Stimulated activated CD8-positive, alpha-beta memory T cell treated with anti-CD3 and anti-CD28 coated beads, Interleukin-7, amount 100 ng/mL, for 24 hours (primary cell): Measurements from ENCODE around the gene TADA2A.
"Not testable (repeated sequence)": the region's sequence is repeated elsewhere in the genome, so short reads cannot be mapped to it uniquely, and the experiment has no call there.

ENCODE experiments used
- DNase-seq: peaks from one replicate; pipeline ENCODE4 v3.0.0-alpha.2; 2020; ENCODE audit warnings: low read depth

Gene TADA2A

DNA sequence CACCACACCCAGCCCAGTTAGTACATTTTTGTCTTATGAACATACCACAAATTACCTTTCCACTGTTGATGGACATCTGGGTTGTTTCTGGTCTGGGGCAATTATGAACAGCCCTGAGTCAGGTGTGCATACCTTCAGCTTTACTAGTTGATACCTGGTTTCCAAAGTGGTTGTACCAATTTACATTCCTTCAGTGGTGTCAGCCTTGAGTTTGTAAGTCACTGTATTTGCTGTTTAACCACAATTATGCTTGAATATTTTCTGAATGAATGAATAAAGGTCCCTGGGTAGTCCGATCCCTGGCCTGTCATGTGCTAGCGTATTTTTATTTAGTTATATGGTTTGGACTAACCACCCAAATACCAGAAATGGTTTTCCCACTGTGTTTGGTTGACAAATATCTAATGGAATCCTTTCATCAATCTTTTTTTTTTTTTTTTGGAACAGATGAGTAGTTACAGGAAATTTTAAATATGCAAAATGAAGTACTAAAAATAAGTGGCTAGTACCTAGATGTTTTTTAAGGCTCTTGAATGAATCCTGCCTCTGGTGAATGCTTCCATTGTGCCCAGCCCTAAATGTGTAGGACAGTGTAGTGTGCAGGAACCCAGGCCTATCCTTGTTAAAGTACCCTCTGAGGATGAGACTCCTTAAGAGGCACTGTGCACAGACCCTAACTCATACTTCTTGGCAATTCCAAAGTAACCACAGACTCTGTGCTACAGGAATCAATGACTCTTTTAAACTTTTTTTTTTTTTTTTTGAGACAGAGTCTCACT is 86.8 kb downstream of the TADA2A start:
- no peak for DNase-seq

DNA sequence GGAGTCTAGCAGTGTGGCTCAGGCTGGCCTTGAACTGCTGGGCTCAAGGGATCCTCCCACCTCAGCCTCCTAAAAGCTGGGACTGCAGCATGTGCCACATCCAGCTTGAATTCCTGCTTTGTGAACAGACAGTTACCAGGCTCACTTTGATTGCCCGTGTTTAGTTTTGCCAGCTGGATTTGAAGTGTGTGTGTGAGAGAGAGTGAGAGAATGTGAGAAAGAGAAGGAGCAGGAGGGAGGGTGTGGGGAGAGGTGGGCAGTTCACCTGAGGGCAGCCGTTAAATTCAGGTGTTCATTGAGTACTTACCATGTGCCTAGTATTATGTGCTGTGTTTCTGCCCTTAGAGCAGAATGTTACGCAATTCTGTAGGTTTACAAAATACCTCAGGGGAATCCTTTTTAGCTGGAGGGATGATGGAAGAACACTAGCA is 87.7 kb downstream of the TADA2A start:
- no peak for DNase-seq

DNA sequence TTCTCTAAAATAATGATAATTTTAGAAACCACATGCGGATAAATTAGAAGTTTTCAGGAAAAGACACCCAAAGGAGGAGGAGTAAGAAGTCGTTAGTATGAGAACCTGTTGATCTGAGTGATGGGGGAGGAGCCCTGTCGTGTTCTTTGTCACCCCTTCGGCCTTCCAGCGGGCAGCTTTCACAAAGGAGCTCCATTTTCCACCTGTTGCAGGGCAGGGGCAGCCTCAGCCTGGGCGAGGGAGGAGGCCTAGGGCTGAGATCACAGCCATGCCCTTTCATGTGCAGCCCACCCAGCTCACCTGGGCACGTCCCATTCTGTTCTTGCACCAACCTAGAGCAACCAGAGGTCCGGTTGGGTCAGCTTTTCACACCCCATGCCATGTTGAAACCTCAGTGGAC is 88.3 kb downstream of the TADA2A start:
- no peak for DNase-seq

DNA sequence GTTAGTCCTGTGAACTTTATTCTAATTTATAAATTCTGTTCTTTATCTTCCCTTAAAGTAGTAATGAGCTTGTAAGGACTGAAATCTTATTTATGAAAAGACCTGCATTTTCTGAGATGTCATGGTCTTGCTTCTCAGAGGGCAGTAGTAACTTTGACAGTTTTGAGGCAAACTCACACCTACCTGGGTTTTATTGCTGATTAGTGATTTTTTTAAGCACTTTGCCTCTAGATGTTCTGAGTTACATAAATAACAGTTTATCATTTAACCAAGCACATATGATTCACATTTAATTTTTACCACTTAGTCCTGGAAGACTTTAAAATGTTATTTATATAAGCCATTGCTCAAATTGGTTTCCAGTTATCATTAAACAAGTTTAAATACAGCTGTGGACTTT is 93.7 kb downstream of the TADA2A start:
- no peak for DNase-seq

DNA sequence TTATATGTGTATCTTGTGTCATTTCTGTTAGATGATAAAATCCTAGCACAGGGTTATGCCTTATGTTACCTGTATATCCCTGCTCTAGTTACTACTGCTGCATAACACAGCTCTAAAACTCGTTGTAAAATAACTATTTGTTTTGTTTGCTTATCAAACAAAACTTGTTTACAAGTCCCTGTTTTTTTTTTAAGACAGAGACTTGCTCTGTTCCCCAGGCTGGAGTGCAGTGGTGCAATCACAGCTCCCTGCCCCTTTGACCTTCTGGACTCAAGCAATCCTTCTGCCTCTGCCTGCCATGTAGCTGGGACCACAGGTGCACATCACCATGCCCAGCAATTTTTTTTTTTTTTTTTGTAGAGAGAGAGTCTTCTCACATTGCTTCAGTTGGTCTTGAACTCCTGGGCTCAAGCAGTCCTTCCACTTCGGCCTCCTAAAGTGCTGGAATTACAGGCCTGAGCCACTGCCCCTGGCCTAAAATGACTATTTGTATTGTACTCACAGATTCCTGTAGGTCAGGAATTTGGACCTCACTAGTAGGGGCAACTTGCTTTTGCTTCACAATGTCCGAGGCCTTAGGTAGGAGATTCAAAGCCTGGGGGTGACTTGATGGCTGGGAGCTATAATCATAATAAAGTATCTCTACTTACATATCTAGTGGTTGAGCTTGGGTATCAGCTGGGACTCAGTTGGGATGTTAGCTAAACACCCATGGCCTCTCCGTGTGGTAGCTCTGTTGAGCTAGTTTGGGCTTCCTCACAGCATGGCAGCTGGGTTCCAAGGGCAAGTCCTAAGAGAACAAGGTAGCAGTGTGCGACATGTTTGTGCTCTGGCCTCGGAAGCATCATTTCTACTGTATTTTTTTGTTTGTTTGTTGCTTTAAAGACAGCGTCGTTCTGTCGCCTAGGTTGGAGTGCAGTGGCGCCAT is 95.6 kb downstream of the TADA2A start:
- no peak for DNase-seq

DNA sequence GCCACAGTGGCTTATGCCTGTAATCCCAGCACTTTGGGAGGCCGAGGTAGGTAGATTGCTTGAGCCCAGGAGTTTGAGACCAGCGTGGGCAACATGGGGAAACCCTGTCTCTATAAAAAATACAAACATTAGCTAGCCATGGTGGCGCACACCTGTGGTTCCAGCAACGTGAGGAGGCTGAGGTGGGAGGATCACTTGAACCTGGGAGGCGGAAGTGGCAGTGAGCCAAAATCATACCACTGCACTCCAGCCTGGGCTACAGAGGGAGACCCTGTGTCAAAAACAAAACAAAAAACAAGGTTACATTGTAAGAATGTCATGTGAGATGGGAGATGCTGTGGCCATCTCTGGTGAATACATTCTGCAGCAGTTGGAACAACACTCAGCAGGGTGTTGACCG is 96.5 kb downstream of the TADA2A start:
- DNase-seq = no peak

DNA sequence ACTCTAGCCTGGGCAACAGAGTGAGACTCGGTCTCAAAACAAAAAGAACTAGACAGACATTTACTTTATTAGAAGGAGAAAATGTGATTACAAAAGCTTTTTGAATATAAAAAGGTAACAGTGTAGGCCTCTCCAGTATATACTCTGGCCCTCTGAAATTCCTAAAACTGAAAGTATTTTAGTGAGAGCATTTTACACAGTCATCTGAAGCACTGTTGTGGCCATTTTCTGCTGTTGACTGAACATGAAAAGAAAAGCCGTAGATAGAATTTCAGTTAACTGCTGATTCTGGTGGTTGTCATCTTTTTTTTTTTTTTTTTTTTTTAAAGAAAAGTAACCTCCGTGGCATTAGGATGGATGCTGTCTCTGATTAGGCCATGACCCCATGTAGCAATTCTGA is 98.6 kb downstream of the TADA2A start:
- DNase-seq = no peak

DNA sequence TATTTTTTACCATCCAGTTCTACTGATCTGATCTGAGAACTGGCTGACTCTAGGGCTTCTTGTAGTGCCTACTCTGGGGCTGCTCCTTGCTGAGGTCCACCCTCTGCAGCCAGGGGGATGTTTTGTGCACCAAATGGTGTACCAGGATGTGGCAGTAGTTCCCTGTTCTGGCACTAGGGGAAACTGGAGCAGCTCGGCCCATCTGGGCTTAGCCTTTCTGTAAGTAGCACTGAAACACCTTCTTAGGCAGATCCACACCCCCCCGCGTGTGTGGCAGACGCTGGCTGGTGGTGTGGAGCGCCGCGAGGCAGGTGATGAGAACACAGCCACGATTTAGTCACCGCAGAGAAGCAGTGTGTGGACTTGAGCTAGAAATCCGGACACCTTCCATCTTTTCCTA is 100.0 kb downstream of the TADA2A start:
- no peak for DNase-seq

DNA sequence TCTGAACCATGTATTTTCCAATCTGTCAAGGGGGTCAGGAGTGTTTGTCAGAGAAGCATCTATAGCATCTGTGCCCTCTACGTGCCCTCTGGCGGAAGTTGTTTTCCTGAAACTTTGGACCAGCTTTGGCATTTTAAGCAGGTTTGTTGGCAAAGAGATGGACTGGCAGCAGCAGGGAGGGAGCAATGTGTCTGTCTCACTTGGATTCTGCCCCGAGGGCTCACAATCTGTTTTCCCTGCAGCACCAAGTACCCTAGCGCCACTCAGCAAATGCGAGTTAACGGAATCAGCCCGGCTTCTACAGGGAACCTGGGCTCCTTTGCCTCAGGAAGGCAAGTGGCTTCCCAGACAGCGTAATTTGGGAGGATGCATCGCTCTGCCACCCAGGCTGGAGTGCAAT is 100.4 kb downstream of the TADA2A start:
- no peak for DNase-seq

DNA sequence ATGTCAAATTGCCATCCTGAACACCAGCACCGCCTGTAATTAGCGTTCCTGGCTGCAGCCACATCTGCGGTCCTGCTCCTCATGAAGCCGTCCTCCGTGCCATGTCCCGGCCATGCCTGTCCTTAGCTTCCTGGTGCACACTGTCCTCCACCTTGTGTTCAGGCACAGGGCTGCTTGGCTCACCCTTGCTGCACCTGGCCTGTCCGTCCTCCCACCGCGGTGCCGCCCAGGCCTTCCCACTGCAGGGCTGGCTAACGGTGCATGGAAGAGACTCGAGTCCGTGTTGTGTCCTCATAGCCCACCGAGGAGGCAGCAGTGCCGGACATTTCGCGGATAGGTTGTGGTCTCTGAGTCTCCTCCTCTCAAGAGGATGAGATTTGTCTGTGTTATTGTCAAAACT is 103.4 kb downstream of the TADA2A start:
- DNase-seq = no peak

DNA sequence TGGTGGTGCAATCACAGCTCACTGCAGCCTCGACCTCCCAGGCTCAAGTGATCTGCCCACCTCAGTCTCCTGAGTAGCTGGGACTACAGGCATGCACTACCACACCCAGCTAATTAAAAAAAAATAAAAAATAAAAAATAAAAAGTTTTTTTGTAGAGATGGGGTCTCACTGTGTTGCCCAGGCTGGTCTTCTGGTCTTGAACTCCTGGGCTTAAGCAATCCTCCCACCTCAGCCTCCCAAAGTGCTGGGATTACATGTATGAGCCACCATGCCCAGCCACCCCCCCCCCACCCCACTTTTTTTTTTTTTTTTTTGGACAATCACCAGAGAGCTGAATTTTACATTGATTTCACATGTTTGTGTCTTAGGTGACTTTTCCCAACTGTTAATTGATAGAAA is 105.0 kb downstream of the TADA2A start:
- not testable (repeated sequence) for DNase-seq

DNA sequence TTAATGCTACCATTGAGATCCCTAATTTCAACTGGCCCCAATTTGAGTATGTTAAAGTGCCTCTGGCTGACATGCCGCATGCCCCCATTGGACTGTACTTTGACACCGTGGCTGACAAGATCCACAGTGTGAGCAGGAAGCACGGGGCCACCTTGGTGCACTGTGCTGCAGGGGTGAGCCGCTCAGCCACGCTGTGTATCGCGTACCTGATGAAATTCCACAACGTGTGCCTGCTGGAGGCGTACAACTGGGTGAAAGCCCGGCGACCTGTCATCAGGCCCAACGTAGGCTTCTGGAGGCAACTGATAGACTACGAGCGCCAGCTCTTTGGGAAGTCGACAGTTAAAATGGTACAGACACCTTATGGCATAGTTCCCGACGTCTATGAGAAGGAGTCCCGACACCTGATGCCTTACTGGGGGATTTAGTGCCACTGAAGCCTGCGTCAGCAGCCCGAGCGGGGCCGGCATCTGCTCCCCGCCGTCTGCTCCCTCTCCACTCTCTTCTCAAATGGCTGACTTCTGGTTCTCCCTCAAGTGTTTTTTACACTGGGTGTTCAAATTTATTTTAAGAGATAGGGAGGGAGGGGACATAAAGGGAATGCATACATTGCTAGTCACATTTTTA is 105.9 kb downstream of the TADA2A start:
- no peak for DNase-seq

DNA sequence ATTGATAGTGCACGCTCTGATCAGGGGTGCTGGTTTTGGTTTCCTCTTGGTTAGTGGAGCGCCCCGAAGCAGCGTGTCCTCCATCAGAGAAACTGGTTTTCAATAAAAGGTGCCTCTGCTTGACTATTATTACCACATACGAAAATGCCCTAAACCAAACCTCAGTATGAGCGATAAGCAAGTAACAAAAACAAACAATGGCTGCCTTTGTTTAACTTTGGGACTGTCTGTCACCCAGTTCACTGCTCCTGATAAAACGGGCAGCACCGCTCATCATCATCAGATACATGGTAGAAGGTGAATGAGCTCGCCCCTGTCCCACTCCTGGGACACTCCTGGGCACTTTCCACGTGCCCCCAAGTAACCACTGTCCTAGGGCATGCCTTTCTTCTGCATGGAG is 107.0 kb downstream of the TADA2A start:
- no peak for DNase-seq

DNA sequence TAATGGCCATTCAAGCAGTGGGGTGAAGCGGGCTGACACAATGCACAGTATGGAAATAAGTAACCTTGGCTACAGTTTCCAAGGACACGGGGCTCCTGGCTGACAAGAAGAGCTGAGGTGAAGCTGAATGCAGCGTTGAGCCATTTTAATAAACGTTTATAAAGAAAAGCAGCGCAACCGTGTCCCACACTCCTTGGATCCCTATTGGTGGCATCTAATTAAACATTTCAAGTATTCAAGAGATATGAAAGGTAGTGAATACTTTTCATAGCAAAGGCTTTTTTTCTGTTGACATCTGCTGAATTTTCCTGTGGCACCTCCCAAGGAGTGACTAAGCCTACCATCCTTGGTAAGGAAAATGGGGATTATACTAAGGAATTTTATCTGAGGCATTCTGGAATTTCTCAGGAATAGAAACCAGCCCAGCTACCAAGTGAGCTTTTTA is 109.5 kb downstream of the TADA2A start:
- no peak for DNase-seq

DNA sequence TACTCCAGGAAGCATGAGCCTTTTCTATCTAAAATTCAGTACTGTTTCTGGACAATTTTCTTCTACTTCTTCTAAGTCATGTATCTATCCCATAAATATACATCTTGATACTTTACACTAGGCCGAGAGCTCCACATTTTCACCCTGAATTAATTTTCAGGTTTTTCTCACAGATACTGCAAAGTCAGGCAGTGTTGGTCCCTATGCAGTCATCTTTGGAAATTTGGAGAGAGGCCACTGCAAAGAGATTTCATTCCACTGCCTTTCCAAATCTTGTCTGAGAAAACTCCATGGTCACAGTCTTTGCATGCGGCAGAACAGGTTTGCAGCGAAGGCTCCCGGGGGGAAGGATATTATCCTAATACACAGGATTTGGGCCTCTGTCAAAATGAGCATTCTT is 111.2 kb downstream of the TADA2A start:
- no peak for DNase-seq

DNA sequence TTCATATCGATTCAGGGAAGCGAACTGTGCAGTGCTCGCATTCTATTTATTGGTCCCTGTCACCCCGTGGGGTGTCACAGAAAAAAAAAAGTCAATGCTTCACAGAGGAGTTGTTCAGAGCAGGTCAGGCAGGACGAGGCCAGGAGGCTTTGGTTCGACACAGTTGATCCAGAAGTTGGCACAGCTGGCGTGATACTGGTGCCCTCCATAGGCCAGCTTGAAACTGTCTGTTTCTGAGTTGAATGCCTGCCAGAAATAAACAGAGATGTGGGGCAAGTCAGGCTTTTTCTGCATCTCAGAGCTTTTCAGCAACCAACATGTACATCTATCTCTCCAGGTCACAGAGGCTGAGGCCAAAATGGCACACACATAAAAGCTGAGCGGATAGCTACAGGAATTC is 112.1 kb downstream of the TADA2A start:
- DNase-seq = no peak

DNA sequence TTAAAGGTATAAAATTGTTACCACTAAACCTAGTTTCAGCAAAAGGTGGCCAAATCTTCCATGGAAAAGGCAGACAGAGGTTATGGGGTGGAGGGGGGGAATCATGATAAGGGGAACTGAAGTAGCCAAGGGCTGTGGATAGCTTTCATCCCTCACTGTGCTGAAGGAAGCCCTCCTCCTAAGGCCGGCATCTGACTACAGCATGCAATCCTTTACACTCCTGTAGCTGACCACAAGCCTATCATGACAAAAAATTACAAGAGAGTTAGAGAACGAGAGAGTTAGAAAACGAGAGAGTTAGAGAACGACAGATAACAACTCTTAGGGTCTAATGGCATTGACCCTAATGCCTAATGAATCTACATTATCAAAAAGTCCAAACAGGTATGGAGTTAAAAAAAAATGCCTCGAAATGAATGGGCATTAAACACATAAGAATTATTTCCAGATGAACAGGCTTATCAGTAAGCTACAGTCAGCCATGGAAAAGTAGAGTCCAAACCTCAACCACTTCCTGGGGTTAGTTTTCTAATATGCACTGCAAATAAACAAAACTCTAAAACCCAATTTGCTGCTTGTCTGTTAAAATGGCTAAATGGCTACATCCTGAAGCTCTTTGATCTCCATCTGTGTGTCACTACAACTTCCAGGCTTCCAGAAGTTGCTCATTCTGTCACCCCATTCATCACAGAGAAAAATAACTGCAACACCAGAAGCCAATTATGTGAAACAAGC is 112.7 kb downstream of the TADA2A start:
- DNase-seq = no peak

DNA sequence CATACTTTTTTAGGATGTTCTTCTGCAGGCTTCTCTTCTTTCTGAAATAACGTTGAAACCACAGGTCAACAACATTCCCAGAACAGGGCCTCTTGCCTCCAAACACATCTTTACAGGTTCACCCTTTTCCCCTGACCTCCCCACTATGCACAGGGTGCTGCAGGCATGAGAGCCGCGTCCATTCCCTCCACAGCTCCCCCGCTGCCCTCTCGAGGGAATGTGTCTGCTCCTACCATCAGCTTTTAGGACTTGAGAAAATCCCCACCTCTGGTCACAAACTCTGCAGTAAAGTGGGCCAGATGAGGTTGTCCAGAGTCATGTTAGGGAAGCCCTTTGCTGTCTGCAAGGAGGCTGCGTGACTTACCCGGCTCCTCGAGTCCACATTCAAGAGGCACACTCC is 113.5 kb downstream of the TADA2A start:
- DNase-seq = no peak

DNA sequence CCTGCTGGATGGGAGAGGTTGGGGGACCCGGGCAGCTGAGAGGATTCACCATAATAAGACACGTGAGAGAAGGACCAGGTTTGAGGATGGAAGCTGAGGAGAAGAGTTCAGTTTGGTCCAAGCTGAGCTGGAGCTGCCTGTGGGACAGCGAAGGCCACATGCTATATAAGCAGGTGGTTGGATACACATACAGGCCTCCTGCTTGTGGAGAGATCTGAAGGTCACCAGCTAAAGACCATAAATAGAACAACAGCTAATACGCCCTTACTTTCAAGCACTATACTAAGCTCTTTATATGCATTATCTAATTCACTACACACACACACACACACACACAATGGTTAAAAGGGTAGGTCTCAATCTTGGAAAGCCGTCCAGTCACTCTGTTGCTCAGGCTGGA is 115.1 kb downstream of the TADA2A start:
- DNase-seq = no peak

DNA sequence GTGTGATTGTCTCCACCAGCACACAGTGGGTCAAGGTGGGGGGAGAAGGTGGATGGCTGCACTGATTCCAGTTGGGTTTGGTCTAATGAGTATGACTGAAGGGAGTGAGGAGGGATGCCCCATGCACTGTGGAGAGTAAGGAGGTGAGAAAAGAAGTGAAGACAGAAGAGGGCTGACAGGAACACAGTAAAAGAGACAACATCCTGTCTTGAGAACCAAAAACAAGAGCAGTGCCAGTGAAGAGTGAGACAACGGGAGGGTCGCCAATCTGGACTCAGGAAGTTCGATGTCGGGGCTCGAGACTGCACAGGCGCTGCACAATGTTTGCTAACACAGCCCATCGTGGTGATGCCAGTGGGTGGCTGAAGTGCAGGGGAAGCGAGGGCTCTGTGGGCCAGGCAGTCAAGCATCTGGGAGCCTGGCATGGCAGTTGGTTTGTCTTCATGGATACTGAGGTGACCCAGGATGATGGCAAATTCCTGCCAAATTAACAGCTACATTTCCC is 117.1 kb downstream of the TADA2A start:
- DNase-seq = no peak

DNA sequence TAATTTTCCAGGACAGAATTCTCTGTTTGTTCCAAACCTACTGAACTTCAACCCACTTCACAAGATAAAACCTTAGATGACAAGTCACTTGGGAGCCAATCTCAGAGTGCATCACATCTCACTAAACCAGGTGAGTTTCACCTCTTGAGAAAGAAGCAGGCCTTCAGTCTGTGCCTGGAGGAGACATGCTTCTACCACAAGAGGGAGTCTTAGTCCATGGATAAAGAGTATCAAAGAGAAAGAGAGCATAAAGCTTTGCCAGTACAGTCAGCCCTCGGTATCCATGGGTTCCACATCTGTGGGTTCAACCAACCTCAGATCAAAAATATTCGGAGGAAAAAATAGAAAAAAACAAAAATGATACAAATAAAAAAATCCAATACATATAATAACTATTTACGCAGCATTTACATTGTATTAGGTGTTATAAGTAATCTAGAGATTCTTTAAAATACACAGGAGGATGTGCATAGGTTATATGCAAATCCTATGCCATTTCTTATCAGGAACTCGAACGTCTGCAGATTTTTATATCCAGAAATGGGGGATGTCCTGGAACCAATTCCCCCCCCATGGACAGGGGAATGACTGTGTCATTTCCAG is 120.7 kb downstream of the TADA2A start:
- no peak for DNase-seq
